HEK293 (cell line): ENCODE results near the gene EPHA6.
A peak's percentile ranks its signal among the peaks of the same experiment; 100 is the strongest.

Experiments
- CTCF ChIA-PET: fragments of 350-600 bp; formaldehyde crosslinking; extraction: SDS; loops from one replicate; lab custom pipeline; 2021; ENCODE audit warnings: antibody characterized with exemption; lab: Yijun Ruan, JAX
- POLR2A ChIA-PET: fragments of 300-600 bp; formaldehyde crosslinking; extraction: SDS; loops from one replicate; lab custom pipeline; 2020; ENCODE audit warnings: antibody characterized with exemption, inconsistent platforms; lab: Yijun Ruan, JAX
- H3K27ac ChIP-seq: fragments of 200-500 bp; sonication (Bioruptor generic); 2 replicates; pipeline ENCODE4 v1.5.1; 2014; ENCODE audit warnings: low read depth, low read length, control low read depth, inconsistent platforms; ENCODE audit errors: extremely low read depth
- H3K36me3 ChIP-seq, 2 experiments: fragments of 200-500 bp in 1 of 2; sonication (Bioruptor generic) in 1 of 2; 1 replicate in 1 of 2; 2 replicates in 1 of 2; pipeline ENCODE4 v1.5.1; 2014 to 2017; ENCODE audit warnings: inconsistent platforms in 2 of 2, low read length in 2 of 2; ENCODE audit not compliant: control insufficient read depth in 2 of 2, insufficient read depth in 1 of 2
- H3K4me1 ChIP-seq: fragments of 200-500 bp; sonication (Bioruptor generic); 2 replicates; pipeline ENCODE4 v1.5.1; 2014; ENCODE audit warnings: mild to moderate bottlenecking, low read length, inconsistent platforms; ENCODE audit not compliant: control insufficient read depth, insufficient read depth
- H3K4me3 ChIP-seq: 2 replicates; pipeline ENCODE4 v1.5.1; 2011; ENCODE audit warnings: low read depth, mild to moderate bottlenecking, control low read depth, low read length, moderate library complexity
- H3K9me3 ChIP-seq: fragments of 200-500 bp; sonication (Bioruptor generic); 2 replicates; pipeline ENCODE4 v1.5.1; 2014; ENCODE audit warnings: low read depth, low read length, inconsistent platforms; ENCODE audit not compliant: control insufficient read depth, insufficient read depth
- BCL11B ChIP-seq: fragments of 450-650 bp; formaldehyde crosslinking; IDR thresholded peaks from 2 replicates; pipeline ENCODE4 v1.5.1; 2016; ENCODE audit warnings: low read depth, missing biosample characterization, missing genetic modification characterization
- KLF1 ChIP-seq: fragments of 450-650 bp; formaldehyde crosslinking; IDR thresholded peaks from 2 replicates; pipeline ENCODE4 v1.5.1; 2016; ENCODE audit warnings: missing biosample characterization, missing genetic modification characterization
- PRDM10 ChIP-seq: fragments of 450-650 bp; formaldehyde crosslinking; IDR thresholded peaks from 2 replicates; pipeline ENCODE4 v1.5.1; 2016; ENCODE audit warnings: missing biosample characterization, missing genetic modification characterization
- SCRT2 ChIP-seq: fragments of 450-650 bp; formaldehyde crosslinking; IDR thresholded peaks from 2 replicates; pipeline ENCODE4 v1.5.1; 2016; ENCODE audit warnings: missing biosample characterization, missing genetic modification characterization
- TCF7L2 ChIP-seq: IDR thresholded peaks from 2 replicates; pipeline ENCODE4 v1.6.1; 2011; ENCODE audit warnings: low read depth, mild to moderate bottlenecking, inconsistent platforms, low read length, moderate library complexity, borderline replicate concordance
- YY2 ChIP-seq: fragments of 450-650 bp; formaldehyde crosslinking; IDR thresholded peaks from 2 replicates; pipeline ENCODE4 v1.5.1; 2016; ENCODE audit warnings: missing biosample characterization, missing genetic modification characterization
- ZBTB26 ChIP-seq: fragments of 450-650 bp; formaldehyde crosslinking; optimal IDR thresholded peaks from 2 replicates; pipeline ENCODE3; 2016; ENCODE audit warnings: missing biosample characterization, mild to moderate bottlenecking, missing genetic modification characterization
- ZIC2 ChIP-seq: fragments of 450-650 bp; formaldehyde crosslinking; IDR thresholded peaks from 2 replicates; pipeline ENCODE4 v1.5.1; 2016; ENCODE audit warnings: missing biosample characterization, missing genetic modification characterization
- ZNF202 ChIP-seq: fragments of 450-650 bp; formaldehyde crosslinking; IDR thresholded peaks from 2 replicates; pipeline ENCODE4 v1.5.1; 2016; ENCODE audit warnings: missing biosample characterization, missing genetic modification characterization, borderline replicate concordance
- ZNF248 ChIP-seq: fragments of 450-650 bp; formaldehyde crosslinking; IDR thresholded peaks from 2 replicates; pipeline ENCODE4 v1.5.1; 2017; ENCODE audit warnings: missing biosample characterization, missing genetic modification characterization
- ZNF529 ChIP-seq: fragments of 450-650 bp; formaldehyde crosslinking; IDR thresholded peaks from 2 replicates; pipeline ENCODE4 v1.5.1; 2017; ENCODE audit warnings: missing genetic modification characterization, missing biosample characterization; ENCODE audit not compliant: insufficient replicate concordance
- ZNF701 ChIP-seq: fragments of 450-650 bp; formaldehyde crosslinking; IDR thresholded peaks from 2 replicates; pipeline ENCODE4 v1.5.1; 2016; ENCODE audit warnings: missing biosample characterization, missing genetic modification characterization
- ZNF768 ChIP-seq: fragments of 450-650 bp; formaldehyde crosslinking; IDR thresholded peaks from 2 replicates; pipeline ENCODE4 v1.5.1; 2018; ENCODE audit warnings: missing biosample characterization, mild to moderate bottlenecking, missing genetic modification characterization
- ZNF777 ChIP-seq: fragments of 450-650 bp; formaldehyde crosslinking; IDR thresholded peaks from 2 replicates; pipeline ENCODE4 v1.5.1; 2017; ENCODE audit warnings: missing biosample characterization, missing genetic modification characterization, borderline replicate concordance
- ZNF792 ChIP-seq: fragments of 450-650 bp; formaldehyde crosslinking; IDR thresholded peaks from 2 replicates; pipeline ENCODE4 v1.5.1; 2016; ENCODE audit warnings: missing biosample characterization, missing genetic modification characterization
- ZSCAN23 ChIP-seq: fragments of 450-650 bp; formaldehyde crosslinking; IDR thresholded peaks from 2 replicates; pipeline ENCODE4 v1.5.1; 2016; ENCODE audit warnings: missing biosample characterization, missing genetic modification characterization
- TF ChIP-seq, protein P1 (sequence below): fragments of 450-650 bp; formaldehyde crosslinking; IDR thresholded peaks from 2 replicates; pipeline ENCODE4 v1.5.1; 2016; ENCODE audit warnings: missing biosample characterization, missing genetic modification characterization
- TF ChIP-seq, protein P2 (sequence below): fragments of 450-650 bp; formaldehyde crosslinking; IDR thresholded peaks from 2 replicates; pipeline ENCODE4 v1.5.1; 2016; ENCODE audit warnings: missing biosample characterization, missing genetic modification characterization
- TF ChIP-seq, protein P3 (sequence below): fragments of 450-650 bp; formaldehyde crosslinking; IDR thresholded peaks from 2 replicates; pipeline ENCODE4 v1.5.1; 2017; ENCODE audit warnings: missing biosample characterization, missing genetic modification characterization

The EPHA6 gene

GRCh38 chr3:97687734-97688133 is 873.3 kb downstream of the EPHA6 start:
- no peak overlapping the region for H3K4me3 ChIP-seq
- no peaks in the 10 kb centered on the region for H3K4me1 ChIP-seq
- no peak overlapping the region for H3K27ac ChIP-seq
- no peaks in the 10 kb centered on the region for H3K36me3 ChIP-seq
- ChIA-PET CTCF (interaction anchor here (0.7 kb wide), 1 partner anchor 16 kb away, joined by 3 read pairs; no protein-coding TSS in a partner anchor), POLR2A (no interaction called here)
- H3K9me3 ChIP-seq = no peaks in the 10 kb centered on the region
- TF ChIP-seq ZNF529 (no peak), PRDM10 (tag by site-specific recombination) (no peak), KLF1 (tag by site-specific recombination) (no peak), SCRT2 (tag by site-specific recombination) (peak; percentile 77), ZSCAN23 (tag by site-specific recombination) (no peak), ZIC2 (tag by site-specific recombination) (no peak)

GRCh38 chr3:97689111-97689510 is 874.7 kb downstream of the EPHA6 start:
- POLR2A ChIA-PET = no interaction called here

More at GRCh38 chr3:97689111-97689510, 874.7 kb downstream of the EPHA6 start:
- Histone ChIP-seq H3K36me3 (no peaks in the 10 kb centered on the region), H3K4me3 (no peak overlapping the region), H3K4me1 (no peaks in the 10 kb centered on the region), H3K27ac (no peak overlapping the region), H3K9me3 (no peaks in the 10 kb centered on the region)
- TF ChIP-seq, protein P1, sequence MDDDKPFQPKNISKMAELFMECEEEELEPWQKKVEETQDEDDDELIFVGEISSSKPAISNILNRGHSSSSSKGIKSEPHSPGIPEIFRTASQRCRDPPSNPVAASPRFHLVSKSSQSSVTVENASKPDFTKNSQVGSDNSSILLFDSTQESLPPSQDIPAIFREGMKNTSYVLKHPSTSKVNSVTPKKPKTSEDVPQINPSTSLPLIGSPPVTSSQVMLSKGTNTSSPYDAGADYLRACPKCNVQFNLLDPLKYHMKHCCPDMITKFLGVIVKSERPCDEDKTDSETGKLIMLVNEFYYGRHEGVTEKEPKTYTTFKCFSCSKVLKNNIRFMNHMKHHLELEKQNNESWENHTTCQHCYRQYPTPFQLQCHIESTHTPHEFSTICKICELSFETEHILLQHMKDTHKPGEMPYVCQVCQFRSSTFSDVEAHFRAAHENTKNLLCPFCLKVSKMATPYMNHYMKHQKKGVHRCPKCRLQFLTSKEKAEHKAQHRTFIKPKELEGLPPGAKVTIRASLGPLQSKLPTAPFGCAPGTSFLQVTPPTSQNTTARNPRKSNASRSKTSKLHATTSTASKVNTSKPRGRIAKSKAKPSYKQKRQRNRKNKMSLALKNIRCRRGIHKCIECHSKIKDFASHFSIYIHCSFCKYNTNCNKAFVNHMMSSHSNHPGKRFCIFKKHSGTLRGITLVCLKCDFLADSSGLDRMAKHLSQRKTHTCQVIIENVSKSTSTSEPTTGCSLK = no peak
- TF ChIP-seq, protein P2, sequence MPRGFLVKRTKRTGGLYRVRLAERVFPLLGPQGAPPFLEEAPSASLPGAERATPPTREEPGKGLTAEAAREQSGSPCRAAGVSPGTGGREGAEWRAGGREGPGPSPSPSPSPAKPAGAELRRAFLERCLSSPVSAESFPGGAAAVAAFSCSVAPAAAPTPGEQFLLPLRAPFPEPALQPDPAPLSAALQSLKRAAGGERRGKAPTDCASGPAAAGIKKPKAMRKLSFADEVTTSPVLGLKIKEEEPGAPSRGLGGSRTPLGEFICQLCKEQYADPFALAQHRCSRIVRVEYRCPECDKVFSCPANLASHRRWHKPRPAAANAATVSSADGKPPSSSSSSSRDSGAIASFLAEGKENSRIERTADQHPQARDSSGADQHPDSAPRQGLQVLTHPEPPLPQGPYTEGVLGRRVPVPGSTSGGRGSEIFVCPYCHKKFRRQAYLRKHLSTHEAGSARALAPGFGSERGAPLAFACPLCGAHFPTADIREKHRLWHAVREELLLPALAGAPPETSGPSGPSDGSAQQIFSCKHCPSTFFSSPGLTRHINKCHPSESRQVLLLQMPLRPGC (tag by site-specific recombination) = no peak
- TF ChIP-seq, protein P3, sequence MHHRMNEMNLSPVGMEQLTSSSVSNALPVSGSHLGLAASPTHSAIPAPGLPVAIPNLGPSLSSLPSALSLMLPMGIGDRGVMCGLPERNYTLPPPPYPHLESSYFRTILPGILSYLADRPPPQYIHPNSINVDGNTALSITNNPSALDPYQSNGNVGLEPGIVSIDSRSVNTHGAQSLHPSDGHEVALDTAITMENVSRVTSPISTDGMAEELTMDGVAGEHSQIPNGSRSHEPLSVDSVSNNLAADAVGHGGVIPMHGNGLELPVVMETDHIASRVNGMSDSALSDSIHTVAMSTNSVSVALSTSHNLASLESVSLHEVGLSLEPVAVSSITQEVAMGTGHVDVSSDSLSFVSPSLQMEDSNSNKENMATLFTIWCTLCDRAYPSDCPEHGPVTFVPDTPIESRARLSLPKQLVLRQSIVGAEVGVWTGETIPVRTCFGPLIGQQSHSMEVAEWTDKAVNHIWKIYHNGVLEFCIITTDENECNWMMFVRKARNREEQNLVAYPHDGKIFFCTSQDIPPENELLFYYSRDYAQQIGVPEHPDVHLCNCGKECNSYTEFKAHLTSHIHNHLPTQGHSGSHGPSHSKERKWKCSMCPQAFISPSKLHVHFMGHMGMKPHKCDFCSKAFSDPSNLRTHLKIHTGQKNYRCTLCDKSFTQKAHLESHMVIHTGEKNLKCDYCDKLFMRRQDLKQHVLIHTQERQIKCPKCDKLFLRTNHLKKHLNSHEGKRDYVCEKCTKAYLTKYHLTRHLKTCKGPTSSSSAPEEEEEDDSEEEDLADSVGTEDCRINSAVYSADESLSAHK = no peak
- no peak for TF ChIP-seq ZNF768 (tag by site-specific recombination)
- TF ChIP-seq ZNF202 (tag by site-specific recombination) = no peak
- no peak for TF ChIP-seq BCL11B (tag by site-specific recombination)
- no peak for TF ChIP-seq ZNF792
- no peak for TF ChIP-seq YY2 (tag by site-specific recombination)
- no peak for TF ChIP-seq TCF7L2
- no peak for TF ChIP-seq ZBTB26 (tag by site-specific recombination)
- TF ChIP-seq ZNF248 = no peak
- no peak for TF ChIP-seq ZNF777 (tag by site-specific recombination)
- TF ChIP-seq ZNF701 (tag by site-specific recombination) = no peak
- CTCF ChIA-PET = interaction anchor here (0.6 to 1.0 kb wide), 2 partner anchors 30 to 371 kb away, joined by 4 read pairs; no protein-coding TSS in a partner anchor
